GM12875 (cell line): ENCODE data around the gene EXOC6.
A peak's percentile ranks its signal among the peaks of the same experiment; 100 is the strongest.

Source experiments
- H3K4me3 ChIP-seq: one replicate; pipeline ENCODE4 v1.5.1; 2011; ENCODE audit warnings: low read depth, low read length, control low read depth
- TF ChIP-seq, protein P1 (sequence below): IDR thresholded peaks from 2 replicates; pipeline ENCODE4 v1.5.1; 2011; ENCODE audit warnings: low read depth, mild to moderate bottlenecking, control low read depth, inconsistent platforms, low read length, moderate library complexity, borderline replicate concordance; ENCODE audit not compliant: insufficient read depth

The EXOC6 gene

DNA sequence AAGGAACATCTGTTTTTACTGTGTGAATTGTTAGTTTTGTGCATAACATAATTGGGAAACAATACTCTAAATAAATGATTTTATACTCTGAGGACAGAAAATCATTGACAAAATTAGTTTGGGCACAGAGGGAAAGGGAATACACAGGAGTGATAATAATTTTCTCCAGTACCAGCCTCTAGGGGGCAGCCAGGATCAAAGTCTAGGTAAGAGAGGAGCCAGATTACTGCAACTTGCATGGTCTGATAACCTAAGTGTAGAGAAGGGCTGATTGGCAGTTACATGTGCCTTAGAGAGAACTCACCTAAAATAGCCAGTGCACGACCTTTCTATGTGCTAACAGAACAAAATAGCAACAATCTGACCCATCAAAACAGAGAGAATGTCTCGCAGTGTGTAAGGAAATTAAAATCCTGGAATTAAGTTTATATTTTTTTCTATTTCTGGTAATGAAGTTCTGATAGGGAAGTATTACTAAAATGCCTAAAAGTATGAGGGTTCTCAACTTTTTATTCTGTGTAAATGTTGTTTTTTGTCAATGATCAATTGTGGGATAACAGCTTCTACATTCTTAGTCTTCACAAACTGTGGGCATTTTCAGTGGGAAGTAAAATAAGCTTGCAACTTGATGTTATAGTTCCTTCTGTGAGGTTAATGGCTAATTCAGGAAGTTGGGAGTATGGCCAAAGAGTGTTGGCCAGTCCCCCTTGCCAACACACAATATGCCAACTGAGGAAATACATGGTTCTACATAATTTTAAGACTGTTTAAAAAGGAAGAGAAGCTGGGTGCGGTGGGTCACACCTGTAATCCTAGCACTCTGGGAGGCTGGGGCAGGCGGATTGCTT is 66.4 kb downstream of the EXOC6 start:
- H3K4me3 ChIP-seq = no peak overlapping the region
- TF ChIP-seq, protein P1, sequence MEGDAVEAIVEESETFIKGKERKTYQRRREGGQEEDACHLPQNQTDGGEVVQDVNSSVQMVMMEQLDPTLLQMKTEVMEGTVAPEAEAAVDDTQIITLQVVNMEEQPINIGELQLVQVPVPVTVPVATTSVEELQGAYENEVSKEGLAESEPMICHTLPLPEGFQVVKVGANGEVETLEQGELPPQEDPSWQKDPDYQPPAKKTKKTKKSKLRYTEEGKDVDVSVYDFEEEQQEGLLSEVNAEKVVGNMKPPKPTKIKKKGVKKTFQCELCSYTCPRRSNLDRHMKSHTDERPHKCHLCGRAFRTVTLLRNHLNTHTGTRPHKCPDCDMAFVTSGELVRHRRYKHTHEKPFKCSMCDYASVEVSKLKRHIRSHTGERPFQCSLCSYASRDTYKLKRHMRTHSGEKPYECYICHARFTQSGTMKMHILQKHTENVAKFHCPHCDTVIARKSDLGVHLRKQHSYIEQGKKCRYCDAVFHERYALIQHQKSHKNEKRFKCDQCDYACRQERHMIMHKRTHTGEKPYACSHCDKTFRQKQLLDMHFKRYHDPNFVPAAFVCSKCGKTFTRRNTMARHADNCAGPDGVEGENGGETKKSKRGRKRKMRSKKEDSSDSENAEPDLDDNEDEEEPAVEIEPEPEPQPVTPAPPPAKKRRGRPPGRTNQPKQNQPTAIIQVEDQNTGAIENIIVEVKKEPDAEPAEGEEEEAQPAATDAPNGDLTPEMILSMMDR = peak; percentile 74; the same call in 1 of the 2 replicates

DNA sequence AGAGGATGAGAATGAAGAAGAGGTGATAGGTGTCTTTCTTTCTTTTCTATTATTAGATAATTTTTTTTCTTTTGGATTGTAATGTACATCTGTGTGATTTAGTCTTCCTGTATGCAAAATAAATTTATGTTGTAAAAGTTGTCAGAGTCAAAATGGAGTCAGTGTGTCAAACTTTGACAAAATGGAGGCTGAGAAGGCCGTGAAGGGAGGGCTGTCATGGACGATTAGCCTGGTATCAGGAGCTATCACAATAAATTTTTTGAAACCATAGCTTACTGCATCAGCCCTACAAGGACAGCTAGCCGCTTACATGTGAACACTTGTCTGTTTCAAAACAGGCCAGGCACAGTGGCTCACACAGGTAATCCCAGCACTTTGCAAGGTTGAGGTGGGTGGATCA is 67.6 kb downstream of the EXOC6 start:
- TF ChIP-seq, protein P1 = no peak
- no peak overlapping the region for H3K4me3 ChIP-seq

DNA sequence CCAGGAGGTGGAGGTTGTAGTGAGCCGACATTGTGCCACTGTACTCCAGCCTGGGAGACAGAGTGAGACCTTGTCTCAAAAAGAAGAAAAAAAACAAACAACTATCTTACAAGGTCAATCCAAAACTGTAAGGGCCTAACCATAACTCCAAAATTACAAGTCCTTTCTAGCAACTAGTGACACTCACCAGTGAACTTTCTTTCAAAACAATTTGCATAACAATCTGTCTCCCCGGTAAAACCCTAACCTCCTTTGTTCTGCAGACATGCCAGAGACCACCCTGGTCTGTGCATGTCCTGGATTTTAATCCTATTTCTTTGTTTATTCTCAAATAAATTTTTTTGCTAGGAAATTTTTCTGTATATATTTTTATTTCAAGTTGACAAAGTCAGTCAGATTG is 68.1 kb downstream of the EXOC6 start:
- H3K4me3 ChIP-seq = no peak overlapping the region
- TF ChIP-seq, protein P1 = no peak

DNA sequence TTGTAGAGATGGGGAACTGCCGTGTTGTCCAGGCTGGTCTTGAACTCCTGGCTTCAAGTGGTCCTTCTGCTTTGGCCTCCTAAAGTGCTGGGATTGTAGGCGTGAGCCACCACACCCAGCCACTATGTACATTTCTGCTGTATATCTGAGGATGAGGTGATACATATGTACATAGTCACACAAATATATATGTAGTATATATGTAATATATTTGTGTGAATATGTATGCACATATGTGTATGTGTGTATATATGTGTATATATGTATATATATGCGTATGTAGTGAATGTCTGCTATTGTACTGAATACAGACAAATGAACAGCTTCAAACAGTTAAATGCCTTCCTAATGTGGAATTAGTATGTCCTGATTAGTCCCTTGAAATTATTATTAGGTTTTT is 70.3 kb downstream of the EXOC6 start:
- no peak overlapping the region for H3K4me3 ChIP-seq
- TF ChIP-seq, protein P1 = no peak

DNA sequence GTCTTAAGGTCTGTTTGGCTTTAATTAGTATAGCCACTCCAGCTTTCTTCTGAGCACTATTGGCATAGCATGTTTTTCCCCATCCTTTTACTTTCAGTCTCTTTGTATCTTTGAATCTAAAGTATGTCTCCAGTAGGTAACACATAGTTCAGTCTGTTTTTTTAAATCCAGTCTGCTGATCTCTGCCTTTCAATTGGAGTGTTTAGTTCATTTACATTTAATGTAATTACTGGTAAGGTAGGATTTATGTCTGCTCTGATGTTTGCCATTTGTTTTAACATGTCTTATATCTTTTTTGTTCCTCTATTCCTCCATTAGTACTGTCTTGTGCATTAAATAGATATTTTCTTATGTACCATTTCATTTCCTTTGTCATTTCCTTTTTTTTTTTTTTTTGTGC is 72.5 kb downstream of the EXOC6 start:
- H3K4me3 ChIP-seq = no peak overlapping the region
- TF ChIP-seq, protein P1 = no peak

DNA sequence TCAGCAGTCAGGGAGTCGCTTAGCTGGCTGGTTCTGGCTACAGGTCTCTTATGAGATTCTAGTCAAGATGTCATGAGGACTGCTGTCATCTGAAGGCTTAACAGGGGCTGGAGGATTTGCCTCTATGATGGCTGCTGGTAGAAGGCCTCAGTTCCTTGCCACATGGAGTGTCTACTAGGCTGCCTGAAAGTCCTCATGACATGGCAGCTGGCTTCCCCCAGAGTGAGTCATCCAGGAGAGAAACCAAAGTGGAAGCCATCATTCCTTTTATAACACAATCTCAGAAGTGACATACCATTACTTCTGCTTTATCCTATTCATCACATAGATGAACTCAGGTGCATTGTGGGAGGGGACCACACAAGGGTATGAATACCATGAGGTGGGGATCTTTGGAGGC is 75.1 kb downstream of the EXOC6 start:
- TF ChIP-seq, protein P1 = no peak
- H3K4me3 ChIP-seq = no peak overlapping the region

DNA sequence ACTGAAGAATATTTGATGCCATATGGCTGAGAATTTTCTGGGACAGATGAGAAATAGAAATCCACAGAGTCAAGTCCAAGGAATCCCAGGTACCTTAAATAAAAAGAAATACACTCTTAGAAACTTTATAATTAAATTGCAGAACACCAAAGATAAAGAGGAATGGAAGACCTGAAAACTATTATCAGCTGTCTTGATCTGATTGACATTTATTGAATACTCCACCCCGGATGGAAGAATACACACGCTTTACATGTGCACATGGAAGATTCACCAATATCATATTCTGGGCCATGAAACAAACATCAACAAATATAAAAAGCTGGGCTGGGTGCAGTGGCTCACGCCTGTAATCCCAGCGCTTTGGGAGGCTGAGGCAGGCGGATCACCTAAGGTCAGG is 81.6 kb downstream of the EXOC6 start:
- TF ChIP-seq, protein P1 = no peak
- no peak overlapping the region for H3K4me3 ChIP-seq
